ENCODE measurements around the gene CRIP1.

CRIP1 gene

DNA sequence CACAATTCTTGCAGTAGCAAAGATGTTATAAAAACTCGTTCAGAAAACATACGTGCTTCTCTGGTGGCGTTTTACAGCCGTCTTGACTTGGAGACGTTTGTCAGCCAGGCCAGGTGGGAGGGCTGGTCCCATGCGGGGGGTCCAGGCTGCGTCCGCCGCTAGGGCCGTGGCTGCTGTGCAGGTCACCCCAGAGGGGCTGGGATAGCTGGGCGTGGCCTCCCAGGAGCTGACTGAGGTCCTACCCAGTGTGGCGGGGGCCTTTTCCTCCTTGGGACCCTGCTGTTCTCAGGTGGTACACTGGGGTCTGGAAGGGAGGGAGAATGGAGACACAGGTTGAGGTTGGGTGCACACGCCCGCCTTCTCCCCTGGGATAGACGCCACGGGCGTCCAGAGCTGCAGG, 41.8 kb upstream of the CRIP1 start:
- no peak for DNase-seq
- Histone ChIP-seq H3K27ac (no peak overlapping the region), H3K27me3 (no peaks in the 10 kb centered on the region), H3K36me3 (peaks cover 0 to 45% (median 12%) of the 10 kb centered on the region in 3 donors), H3K4me1 (peaks cover 0 to 16% (median 12%) of the 10 kb centered on the region in 4 donors), H3K9me3 (no peaks in the 10 kb centered on the region), H3K4me3 (no peak overlapping the region)
- TF ChIP-seq, protein P1, sequence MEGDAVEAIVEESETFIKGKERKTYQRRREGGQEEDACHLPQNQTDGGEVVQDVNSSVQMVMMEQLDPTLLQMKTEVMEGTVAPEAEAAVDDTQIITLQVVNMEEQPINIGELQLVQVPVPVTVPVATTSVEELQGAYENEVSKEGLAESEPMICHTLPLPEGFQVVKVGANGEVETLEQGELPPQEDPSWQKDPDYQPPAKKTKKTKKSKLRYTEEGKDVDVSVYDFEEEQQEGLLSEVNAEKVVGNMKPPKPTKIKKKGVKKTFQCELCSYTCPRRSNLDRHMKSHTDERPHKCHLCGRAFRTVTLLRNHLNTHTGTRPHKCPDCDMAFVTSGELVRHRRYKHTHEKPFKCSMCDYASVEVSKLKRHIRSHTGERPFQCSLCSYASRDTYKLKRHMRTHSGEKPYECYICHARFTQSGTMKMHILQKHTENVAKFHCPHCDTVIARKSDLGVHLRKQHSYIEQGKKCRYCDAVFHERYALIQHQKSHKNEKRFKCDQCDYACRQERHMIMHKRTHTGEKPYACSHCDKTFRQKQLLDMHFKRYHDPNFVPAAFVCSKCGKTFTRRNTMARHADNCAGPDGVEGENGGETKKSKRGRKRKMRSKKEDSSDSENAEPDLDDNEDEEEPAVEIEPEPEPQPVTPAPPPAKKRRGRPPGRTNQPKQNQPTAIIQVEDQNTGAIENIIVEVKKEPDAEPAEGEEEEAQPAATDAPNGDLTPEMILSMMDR (IDR thresholded peaks at IDR 0.05): no peak
- intact Hi-C loops (cut with DNase I; ENCODE audit: low total_unique reads): loop anchor here (5.0 kb wide), 2 partner anchors 78 to 82 kb away; partner anchors contain the start of gene TMEM121

DNA sequence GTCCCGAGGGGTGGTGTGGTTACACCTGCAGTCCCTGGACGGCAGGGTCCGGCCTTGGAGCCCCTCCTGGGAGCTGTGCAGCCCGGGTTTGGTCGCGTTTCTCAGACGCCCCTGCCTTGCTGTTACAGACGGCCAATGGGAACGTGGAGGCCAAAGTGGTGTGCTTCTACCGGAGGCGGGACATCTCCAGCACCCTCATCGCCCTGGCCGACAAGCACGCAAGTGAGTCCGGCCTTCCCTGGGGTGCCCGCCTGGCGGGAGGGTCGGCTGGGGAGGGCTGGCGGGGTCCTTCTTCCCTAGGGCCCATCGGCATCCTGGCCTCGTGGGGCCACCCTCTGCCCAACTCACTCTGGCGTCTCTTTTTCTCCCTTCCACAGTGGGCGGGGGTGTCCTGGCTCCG, 41.4 kb upstream of the CRIP1 start:
- intact Hi-C loops (cut with DNase I; ENCODE audit: low total_unique reads): loop anchor here (5.0 kb wide), 2 partner anchors 78 to 82 kb away; partner anchors contain the start of gene TMEM121
- H3K4me3 ChIP-seq: no peak overlapping the region
- no peak overlapping the region for H3K27ac ChIP-seq
- DNase-seq: no peak
- H3K36me3 ChIP-seq: peaks cover 0 to 46% (median 12%) of the 10 kb centered on the region in 3 donors
- no peaks in the 10 kb centered on the region for H3K27me3 ChIP-seq
- H3K4me1 ChIP-seq: peaks cover 0 to 16% (median 12%) of the 10 kb centered on the region in 4 donors
- TF ChIP-seq, protein P1 (IDR thresholded peaks at IDR 0.05): no peak
- H3K9me3 ChIP-seq: no peaks in the 10 kb centered on the region

DNA sequence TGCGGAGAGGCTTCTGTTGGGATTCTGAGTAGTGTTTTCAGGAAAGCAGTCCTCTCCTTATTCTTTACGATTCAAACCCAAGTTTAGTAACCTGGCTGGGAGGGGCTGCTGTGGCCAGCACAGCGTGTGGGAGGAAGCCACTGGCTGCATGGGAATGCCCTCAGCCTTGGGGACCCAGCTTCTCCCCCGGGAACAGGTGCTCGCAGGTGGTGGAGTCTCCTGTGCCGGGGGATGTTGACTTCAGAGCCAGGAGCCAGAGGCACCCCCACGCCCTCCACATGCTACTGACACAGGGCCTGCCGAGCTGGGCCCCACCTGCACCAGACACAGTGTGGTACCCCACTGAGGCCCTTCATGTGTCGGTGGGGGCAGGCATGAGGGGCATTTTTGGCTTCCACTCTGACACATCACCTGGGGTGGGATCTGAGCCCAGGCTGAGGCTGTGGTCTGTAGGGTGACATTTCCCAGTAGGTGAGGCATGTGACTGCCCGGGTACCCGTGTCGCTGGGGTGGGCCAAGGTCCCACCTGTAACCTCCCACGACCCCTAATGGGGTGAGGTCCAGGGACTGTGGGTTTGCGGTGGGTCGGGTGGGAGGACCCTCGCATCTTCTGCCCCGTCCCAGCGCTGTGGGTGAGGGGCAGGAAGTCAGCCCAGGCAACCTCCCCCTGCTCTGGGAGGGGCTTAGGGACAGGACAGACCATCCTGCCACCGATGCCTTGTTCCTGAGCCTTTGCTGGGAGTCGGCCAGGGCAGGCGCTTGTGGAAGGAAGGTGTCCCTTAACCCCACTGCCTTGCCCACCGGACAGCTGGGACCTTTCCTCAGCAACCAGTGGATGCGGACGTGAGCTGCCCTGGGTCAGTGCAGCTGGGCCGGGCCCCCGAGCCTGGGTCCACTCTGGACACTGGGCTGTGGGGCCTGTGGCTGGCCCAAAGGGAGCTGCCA, 40.5 kb upstream of the CRIP1 start:
- DNase-seq: no peak
- intact Hi-C loops (cut with DNase I; ENCODE audit: low total_unique reads): loop anchor here (5.0 kb wide), 2 partner anchors 79 to 81 kb away; partner anchors contain the start of gene TMEM121

DNA sequence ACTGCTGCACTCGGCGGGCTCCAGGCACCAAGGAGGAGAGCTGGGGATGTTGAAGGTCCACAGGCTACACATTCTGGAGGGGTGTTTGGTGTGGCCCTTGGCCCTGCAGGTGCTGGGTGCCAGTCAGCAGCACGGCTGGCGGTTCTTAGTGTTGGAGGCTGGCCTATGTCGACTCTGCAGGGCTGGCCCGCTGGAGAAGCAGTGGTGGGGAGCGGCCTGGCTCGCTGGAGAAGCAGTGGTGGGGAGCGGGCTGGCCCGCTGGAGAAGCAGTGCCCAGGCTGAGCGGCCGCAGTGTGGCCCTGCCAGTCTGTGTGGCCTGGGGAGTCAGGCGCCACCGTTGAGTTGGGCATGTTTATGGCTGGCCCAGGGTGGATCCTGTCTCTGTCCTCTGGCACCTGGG, 39.7 kb upstream of the CRIP1 start:
- intact Hi-C loops (cut with DNase I; ENCODE audit: low total_unique reads): loop anchor here (5.0 kb wide), 2 partner anchors 80 kb away; partner anchors contain the start of gene TMEM121
- Histone ChIP-seq H3K4me1 (peaks cover 0 to 16% (median 12%) of the 10 kb centered on the region in 4 donors), H3K27ac (no peak overlapping the region), H3K9me3 (no peaks in the 10 kb centered on the region), H3K27me3 (no peaks in the 10 kb centered on the region), H3K36me3 (peaks cover 0 to 56% (median 18%) of the 10 kb centered on the region in 3 donors), H3K4me3 (no peak overlapping the region)
- DNase-seq: no peak
- TF ChIP-seq, protein P1 (IDR thresholded peaks at IDR 0.05): no peak

More for the DNA sequence above, 40.5 kb upstream of the CRIP1 start:
- H3K4me3 ChIP-seq: no peak overlapping the region
- no peaks in the 10 kb centered on the region for H3K27me3 ChIP-seq
- peaks cover 0 to 55% (median 15%) of the 10 kb centered on the region in 3 donors for H3K36me3 ChIP-seq
- H3K9me3 ChIP-seq: no peaks in the 10 kb centered on the region
- TF ChIP-seq, protein P1 (IDR thresholded peaks at IDR 0.05): no peak
- H3K27ac ChIP-seq: no peak overlapping the region
- peaks cover 0 to 16% (median 12%) of the 10 kb centered on the region in 4 donors for H3K4me1 ChIP-seq

DNA sequence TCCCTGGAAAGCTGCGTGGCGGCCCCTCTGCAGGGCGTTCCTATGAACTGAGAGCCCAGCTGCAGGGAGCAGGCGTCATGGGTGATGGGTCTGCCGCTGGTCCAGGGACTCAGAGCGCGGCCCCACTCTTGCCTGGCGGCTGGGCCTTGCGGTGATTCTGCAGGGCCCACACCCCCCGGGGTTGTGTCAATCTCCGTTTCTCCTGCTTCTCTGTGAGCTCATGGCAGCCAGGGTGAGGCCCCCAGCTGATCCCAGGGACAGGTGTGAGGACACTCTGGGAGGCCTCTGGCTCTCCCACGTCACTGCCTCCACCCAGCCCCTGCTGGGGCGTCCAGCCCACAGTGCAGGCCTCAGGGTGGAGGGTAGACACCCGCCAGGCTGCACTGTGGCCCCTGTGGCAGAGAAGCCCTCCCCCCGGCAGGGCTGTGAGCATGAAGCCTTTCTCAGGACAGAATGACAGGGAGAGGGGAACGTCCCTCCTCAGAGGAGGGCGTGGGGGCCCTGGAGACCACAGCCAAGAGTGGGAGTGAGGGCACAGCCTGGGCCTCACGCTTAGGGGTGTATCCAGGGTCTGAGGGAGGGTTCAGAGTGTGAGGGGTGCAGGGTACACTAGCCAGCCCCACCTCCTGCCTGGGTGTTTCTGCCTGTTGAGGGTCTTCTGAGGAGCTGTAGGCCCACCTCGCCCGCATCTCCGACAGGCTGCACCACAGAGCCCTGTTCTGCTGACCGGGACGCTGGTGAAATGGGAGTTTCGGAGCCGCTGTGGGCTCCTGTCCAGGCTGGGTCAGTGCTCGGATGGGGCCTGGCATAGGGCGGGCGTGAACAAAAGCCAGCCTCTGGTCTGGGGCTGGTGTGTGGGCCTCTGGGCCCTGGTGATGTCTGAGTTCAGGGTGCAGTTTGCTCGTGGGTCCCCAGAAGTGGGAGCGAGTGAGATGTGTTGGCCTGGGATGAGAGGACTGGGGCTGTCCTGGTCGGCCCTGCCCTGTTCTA, 38.7 kb upstream of the CRIP1 start:
- no peak overlapping the region for H3K4me3 ChIP-seq
- no peak for DNase-seq

More for the DNA sequence above, 38.7 kb upstream of the CRIP1 start:
- peaks cover 0 to 16% (median 12%) of the 10 kb centered on the region in 4 donors for H3K4me1 ChIP-seq
- H3K36me3 ChIP-seq: peaks cover 0 to 56% (median 20%) of the 10 kb centered on the region in 3 donors
- TF ChIP-seq, protein P1 (IDR thresholded peaks at IDR 0.05): no peak
- intact Hi-C loops (cut with DNase I; ENCODE audit: low total_unique reads): loop anchor here (2.0 to 5.0 kb wide), 3 partner anchors 43 to 81 kb away; partner anchors contain the start of genes TEDC1 and TMEM121
- no peaks in the 10 kb centered on the region for H3K27me3 ChIP-seq
- H3K9me3 ChIP-seq: no peaks in the 10 kb centered on the region
- H3K27ac ChIP-seq: peak overlapping the region; percentile 10 to 71
